ENCODE results near the gene DAGLA. TPM values are rescaled to one million over a fixed set of nuclear protein-coding genes. Genes with fewer than 3 reads are reported as not detected.

DAGLA gene
- total RNA-seq, 1 donor from 2014 or later, result 5.1 TPM

DNA sequence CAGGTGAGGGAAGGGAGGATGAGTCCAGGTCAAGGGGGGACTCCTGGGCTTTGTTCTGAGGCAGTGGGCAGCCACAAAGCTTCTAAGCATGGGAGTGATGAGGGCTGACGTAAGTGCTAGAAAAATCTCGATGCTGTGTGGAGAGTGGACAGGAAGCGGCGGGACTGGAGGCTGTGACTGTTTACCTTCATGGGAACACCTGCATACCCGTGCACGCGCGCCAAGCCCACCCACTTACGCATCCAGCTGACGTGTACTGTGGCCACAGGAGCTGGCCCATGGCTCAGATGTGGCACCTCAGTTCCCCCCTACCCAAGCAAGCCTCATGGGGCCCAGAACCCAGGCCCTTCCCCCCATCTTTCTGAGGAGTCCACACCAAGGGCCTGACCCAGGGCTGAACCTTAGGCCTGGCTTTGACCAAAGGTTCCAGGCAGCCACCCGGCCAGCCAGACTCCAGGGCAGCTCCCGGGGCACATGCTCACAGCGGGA, 86.2 kb downstream of the DAGLA start:
- Mint-ChIP-seq H3K4me3 (ENCODE audit: unreplicated experiment) (no peak overlapping the region), H3K9me3 (ENCODE audit: unreplicated experiment) (no peaks in the 10 kb centered on the region), H3K4me1 (ENCODE audit: unreplicated experiment) (peaks cover 5% of the 10 kb centered on the region), H3K27ac (ENCODE audit: unreplicated experiment) (no peak overlapping the region), H3K36me3 (ENCODE audit: unreplicated experiment) (no peaks in the 10 kb centered on the region), H3K27me3 (ENCODE audit: unreplicated experiment) (no peaks in the 10 kb centered on the region)
- no peak for DNase-seq (ENCODE audit: extremely low spot score, unreplicated experiment)
- TF ChIP-seq, protein P1, sequence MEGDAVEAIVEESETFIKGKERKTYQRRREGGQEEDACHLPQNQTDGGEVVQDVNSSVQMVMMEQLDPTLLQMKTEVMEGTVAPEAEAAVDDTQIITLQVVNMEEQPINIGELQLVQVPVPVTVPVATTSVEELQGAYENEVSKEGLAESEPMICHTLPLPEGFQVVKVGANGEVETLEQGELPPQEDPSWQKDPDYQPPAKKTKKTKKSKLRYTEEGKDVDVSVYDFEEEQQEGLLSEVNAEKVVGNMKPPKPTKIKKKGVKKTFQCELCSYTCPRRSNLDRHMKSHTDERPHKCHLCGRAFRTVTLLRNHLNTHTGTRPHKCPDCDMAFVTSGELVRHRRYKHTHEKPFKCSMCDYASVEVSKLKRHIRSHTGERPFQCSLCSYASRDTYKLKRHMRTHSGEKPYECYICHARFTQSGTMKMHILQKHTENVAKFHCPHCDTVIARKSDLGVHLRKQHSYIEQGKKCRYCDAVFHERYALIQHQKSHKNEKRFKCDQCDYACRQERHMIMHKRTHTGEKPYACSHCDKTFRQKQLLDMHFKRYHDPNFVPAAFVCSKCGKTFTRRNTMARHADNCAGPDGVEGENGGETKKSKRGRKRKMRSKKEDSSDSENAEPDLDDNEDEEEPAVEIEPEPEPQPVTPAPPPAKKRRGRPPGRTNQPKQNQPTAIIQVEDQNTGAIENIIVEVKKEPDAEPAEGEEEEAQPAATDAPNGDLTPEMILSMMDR (IDR thresholded peaks at IDR 0.05), result no peak

DNA sequence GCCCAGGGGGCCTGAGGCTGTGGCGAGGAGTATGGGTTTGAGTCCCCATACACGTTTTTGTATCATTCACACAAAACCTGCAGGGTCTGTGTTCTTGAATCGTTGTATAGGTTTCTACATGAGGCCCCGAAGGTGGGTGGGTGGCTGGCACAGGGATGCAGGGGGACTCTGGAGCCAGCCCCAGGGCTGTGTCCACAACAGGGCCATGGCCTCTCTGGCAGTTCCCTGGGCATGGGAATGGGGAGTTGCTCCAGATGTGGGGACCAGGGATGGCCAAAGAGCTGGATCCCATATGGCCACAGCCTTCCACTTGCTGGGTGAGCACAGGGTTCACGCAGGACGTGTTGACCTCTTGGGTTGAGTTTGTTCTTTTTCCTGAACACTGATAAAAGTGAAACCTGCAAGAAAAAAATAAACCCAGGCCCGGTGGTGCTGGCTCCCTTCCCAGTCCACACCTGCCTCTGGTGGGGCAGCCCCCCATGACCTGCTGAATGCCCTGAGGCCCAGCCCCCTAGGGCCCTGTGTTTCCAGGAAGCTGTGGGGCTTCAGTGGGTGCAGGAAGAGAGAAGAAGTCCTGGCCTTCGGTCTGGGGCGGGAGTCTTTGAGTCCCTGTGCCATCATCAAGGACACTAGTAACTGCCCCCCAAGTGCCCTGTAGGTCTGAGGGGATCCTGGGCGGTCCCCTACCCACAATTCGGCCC, 88.3 kb downstream of the DAGLA start:
- no peaks in the 10 kb centered on the region for H3K9me3 Mint-ChIP-seq (ENCODE audit: unreplicated experiment)
- no peak overlapping the region for H3K27ac Mint-ChIP-seq (ENCODE audit: unreplicated experiment)
- H3K4me1 Mint-ChIP-seq (ENCODE audit: unreplicated experiment), result peaks cover 5% of the 10 kb centered on the region
- TF ChIP-seq, protein P1 (IDR thresholded peaks at IDR 0.05), result no peak
- H3K36me3 Mint-ChIP-seq (ENCODE audit: unreplicated experiment), result no peaks in the 10 kb centered on the region
- no peak overlapping the region for H3K4me3 Mint-ChIP-seq (ENCODE audit: unreplicated experiment)
- no peak for DNase-seq (ENCODE audit: extremely low spot score, unreplicated experiment)
- no peaks in the 10 kb centered on the region for H3K27me3 Mint-ChIP-seq (ENCODE audit: unreplicated experiment)

DNA sequence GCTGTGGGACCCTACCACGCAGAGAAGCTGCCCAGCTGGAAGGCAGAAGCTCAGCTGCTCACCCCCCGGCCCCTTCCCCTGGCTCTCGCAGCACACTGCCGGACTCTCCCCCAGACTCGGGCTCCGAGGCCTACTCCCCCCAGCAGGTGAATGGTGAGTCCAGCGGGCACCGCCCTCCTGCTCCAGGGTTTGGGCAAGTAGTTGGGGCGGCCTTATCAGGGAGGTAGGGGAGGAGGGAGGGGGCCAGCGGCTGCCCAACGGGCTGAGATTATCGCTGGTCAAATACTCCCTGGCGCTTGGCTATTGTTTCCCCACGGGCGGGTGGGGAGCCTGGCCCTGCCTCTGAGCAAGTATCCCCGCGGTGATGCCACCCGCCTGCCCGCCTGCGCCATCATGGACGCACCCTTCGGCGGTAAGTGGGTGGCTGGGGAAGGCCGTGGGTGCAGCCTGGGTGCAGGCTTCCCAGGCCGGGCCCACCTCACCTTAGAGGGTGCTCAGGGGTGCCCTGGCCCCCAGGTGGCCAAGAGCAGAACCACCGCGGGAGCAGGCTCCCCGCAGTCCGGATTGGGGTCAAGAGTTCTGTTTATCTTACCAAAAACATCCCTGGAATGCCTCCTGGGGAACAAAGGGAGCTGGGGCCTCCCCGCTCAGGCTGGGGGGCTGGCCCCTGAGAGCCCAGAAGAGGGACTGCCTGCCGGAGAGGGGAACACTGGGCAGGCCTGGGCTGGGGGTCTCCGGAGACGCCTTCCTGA, 89.2 kb downstream of the DAGLA start:
- peaks cover 5% of the 10 kb centered on the region for H3K4me1 Mint-ChIP-seq (ENCODE audit: unreplicated experiment)
- TF ChIP-seq, protein P1 (IDR thresholded peaks at IDR 0.05), result no peak
- H3K9me3 Mint-ChIP-seq (ENCODE audit: unreplicated experiment), result no peaks in the 10 kb centered on the region
- no peaks in the 10 kb centered on the region for H3K36me3 Mint-ChIP-seq (ENCODE audit: unreplicated experiment)
- no peak overlapping the region for H3K4me3 Mint-ChIP-seq (ENCODE audit: unreplicated experiment)
- DNase-seq (ENCODE audit: extremely low spot score, unreplicated experiment), result no peak
- no peaks in the 10 kb centered on the region for H3K27me3 Mint-ChIP-seq (ENCODE audit: unreplicated experiment)
- no peak overlapping the region for H3K27ac Mint-ChIP-seq (ENCODE audit: unreplicated experiment)

DNA sequence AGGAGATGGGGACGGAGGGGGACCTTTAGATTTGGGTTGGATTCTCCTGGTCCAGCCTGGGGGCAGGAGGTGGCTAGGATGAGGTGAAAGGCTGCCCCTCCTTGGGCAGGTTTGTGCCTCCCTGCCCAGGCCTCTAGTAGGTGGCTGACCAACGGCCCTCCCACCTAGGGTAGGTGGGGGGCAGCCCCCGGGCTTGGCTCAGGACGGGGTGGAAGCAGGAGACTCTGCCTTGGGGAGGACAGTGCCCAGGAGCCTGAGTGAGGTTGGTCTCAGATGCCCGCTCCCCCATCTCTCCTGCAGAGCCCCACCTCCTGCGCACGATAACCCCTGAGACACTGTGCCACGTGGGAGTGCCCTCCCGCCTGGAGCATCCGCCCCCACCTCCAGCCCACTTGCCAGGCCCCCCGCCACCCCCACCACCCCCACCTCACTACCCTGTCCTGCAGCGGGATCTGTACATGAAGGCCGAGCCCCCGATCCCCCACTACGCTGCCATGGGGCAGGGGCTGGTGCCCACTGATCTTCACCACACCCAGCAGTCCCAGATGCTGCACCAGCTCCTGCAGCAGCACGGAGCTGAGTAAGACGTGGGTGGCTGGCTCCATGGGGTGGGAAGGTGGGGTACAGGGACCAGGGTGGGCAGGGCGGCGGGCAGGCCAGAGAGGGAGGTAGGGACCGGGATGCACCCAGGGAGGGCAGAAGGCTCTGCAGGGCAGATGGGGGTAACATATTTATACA, 89.9 kb downstream of the DAGLA start:
- peaks cover 5% of the 10 kb centered on the region for H3K4me1 Mint-ChIP-seq (ENCODE audit: unreplicated experiment)

More for the DNA sequence above, 89.9 kb downstream of the DAGLA start:
- Mint-ChIP-seq H3K36me3 (ENCODE audit: unreplicated experiment) (no peaks in the 10 kb centered on the region), H3K4me3 (ENCODE audit: unreplicated experiment) (no peak overlapping the region), H3K9me3 (ENCODE audit: unreplicated experiment) (no peaks in the 10 kb centered on the region), H3K27ac (ENCODE audit: unreplicated experiment) (no peak overlapping the region), H3K27me3 (ENCODE audit: unreplicated experiment) (no peaks in the 10 kb centered on the region)
- TF ChIP-seq, protein P1 (IDR thresholded peaks at IDR 0.05), result no peak
- DNase-seq (ENCODE audit: extremely low spot score, unreplicated experiment), result no peak
